T1000 (cell line): ENCODE results near the gene CLN6.
"Not testable (repeated sequence)": the region's sequence is repeated elsewhere in the genome, so short reads cannot be mapped to it uniquely, and the experiment has no call there.

ENCODE experiments used
- DNase-seq: peaks from one replicate; lab custom pipeline; 2025; ENCODE audit warnings: mixed read lengths; lab: John Stamatoyannopoulos, UW

CLN6 gene

DNA sequence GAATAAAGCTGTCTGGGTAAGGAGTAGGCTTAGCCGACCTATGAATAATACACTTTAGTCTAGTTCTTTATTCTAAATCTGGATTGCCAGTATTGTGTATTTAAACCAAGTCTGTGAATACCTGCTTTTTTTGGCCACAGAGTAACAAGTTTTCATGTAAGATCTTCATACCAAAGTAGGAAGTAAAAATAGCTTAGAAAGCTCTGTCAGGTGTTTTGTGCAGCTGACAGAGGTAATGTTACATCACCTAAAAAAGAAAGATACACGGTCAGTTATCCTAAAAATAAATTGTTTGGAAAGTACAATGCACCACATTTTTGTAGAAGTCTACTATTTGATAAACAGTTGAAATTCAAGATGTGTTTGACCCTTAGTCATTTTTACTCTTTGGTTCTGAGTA lies 40.9 kb downstream of the CLN6 start:
- no peak for DNase-seq

DNA sequence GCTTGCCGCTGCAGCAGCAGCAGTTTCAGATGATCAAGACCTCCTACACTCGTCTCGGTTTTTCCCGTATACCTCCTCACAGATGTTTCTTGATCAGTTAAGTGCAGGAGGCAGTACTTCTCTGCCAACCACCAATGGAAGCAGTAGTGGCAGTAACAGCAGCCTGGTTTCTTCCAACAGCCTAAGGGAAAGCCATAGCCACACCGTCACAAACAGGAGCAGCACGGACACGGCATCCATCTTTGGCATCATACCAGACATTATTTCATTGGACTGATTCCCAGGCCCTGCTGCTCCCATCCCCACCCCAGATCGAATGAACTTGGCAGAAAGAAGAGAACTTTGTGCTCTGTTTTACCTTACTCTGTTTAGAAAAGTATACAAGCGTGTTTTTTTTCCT lies 42.0 kb downstream of the CLN6 start:
- no peak for DNase-seq

DNA sequence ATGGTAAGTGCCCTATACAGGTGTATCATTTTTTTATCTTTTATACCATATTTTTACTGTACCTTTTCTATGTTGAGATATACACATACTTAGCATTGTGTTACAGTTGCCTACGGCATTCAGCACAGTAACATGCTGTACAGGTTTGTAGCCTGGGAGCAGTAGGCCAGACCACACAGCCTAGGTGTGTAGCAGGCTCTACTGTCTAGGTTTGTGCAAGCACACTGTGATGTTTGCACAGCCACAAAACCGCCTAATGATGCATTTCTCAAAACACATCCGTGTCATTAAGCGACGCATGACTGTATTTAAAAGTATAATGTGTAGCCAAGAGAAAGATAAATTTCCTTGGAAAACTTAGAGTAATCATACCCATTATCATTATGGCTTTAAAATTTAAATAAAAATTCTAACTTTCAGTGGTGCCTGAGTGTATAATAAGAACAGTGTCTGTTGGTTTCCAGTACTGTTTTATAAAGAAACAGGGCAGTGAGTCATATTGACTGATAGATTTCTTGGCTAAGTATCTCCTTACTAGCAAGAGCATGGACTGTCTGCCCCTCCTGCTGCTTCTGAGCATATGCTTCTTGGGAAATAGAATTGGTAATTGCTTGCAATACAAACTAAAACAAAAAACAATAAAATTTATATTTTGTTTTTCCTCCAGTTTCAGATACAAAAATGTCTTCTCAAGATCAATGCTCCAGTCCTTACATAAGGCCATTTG lies 42.7 kb downstream of the CLN6 start:
- DNase-seq, result no peak

DNA sequence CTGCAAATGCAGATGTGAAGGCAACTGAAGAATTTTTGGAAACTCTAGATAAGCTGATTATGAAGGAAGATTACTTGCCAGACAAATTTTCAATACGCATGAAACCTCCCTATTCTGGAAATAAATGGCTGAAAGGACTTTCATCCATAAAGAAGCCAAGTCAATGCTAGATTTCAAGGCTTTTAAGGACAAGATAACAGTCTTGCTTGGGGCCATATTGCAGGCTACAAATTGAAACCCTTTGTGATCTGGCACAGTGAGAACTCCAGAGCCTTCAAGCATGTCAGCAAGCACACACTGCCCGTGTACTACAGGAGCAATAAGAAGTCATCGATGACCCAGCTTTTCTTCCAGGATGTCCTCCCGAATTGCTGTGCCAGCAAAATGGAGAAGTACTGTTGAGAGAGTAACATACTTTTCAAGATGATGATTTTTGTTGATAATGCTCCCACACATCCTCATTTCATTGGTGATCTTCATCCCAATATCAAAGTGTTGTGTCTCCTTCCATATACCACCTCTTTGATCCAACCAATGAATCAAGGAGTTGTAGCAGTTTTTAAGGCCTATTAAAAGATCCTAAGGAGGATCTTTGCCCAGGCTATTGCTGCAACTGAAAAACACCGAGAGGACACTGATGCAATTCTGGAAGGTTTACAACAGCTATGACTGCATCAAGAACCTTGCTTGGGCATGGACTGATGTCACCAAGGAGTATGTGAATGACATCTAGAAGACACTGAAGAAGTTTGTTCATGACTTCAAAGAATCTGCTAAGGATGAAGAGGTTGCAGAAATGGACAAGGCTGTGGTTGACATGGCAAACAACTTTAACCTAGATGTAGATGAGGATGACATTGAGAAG lies 44.7 kb downstream of the CLN6 start:
- DNase-seq, result no peak

DNA sequence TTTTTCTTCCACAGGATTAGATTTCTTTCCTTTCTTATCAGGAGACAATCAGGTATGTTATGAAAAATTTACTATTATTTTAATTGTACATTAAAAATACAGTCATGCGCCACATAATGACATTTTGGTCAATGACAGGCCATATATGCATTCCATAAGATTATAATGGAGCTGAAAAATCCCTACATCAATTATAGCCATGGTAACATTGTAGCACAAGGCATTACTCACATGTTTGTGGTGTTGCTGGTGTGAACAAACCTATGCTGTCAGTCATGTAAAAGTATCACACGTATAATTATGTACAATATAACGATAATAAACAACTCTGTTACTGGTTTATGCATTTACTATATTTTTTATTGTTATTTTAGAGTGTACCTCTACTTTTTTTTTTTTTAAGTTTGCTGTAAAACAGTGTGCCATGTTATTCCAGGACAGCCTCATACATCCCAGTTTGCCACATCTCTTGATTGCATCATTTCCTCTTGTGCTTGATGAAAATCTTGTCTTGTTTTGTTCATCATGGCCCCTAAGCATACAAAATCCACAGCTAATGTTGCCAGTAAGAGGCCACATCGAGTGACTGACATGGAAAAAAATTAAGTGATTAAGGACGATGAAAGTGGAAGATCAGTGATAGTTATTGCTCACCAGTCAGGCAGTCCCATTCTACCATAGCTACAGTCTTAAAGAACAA lies 45.8 kb downstream of the CLN6 start:
- DNase-seq, result no peak

DNA sequence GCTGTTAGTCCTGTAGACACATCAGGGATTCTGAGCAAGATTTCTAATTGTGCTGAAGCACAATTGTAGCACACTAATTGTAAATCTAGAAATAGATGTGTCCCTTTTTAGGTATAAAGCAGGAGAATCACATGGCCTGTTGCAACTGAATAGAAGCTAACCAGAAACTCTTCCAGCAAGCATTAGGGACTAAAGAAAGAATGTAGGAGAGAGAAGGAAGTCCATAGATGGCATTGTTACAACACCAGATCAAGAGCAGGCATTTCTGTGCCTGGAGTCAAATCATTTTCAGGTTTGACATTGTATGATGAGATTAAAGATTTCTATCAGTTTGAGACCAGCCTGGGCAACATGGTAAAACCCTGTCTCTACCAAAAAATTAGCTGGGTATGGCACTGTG lies 51.8 kb downstream of the CLN6 start:
- no peak for DNase-seq

DNA sequence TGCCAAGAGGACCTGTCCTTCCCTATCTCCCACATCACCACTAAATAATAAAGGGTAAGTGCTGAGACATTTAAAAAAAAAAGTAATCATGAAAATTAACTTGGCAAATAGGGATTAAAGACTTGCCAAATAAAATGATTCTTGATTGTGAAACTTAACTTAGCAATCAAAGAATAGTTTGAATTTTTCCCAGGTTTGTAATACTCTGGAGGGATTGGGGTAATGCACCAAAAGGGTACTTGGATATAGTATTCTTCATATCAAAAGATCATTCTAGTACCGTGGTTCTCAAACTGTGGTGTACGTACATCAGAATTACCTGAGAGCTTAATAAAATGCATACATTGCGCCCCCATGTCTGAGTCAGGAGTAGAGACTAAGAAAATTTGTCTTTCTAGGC lies 52.9 kb downstream of the CLN6 start:
- no peak for DNase-seq

DNA sequence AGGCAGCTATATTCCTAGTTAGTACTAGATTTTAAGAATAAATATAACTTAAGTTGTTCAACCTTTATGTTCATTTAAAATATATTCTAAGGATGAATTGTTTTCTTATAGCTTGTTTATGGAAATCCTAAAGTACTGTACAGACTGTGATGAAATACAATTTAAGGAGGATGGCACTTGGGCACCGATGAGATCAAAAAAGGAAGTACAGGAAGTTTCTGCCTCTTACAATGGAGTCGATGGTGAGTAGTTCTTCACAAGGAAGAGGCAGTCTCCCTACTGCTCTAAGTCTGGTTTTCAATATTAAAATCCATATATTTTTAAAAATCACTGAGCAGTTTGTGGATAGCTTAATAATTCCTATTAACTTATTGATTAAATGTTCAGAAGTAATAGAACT lies 54.0 kb downstream of the CLN6 start:
- DNase-seq, result no peak

DNA sequence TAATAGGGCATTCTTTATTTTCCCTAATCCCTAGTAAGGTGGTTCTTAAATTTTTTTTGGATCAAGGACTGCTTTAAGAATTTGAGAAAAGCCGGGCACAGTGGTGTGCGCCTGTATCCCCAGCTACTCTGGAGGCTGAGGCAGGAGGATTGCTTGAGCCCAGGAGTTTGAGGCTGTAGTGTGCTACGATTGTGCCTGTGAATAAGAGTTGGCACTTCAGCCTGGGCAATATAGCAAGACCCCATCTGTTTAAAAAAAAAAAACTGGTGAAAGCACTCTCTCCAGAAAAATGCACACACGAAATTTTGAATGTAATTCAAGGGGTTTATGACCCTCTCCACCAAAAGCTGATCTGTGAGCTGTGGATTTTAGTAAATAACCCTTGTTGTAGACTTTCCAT lies 56.4 kb downstream of the CLN6 start:
- no peak for DNase-seq

DNA sequence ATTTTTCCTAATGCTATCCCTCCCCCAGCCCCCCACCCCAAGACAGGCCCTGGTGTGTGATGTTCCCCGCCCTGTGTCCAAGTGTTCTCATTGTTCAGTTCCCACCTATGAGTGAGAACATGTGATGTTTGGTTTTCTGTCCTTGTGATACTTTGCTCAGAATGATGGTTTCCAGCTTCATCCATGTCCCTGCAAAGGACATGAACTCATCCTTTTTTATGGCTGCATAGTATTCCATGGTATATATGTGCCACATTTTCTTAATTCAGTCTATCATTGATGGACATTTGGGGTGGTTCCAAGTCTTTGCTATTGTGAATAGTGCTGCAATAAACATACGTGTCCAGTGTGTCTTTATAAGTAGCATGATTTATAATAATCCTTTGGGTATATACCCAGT lies 57.5 kb downstream of the CLN6 start:
- DNase-seq, result not testable (repeated sequence)

DNA sequence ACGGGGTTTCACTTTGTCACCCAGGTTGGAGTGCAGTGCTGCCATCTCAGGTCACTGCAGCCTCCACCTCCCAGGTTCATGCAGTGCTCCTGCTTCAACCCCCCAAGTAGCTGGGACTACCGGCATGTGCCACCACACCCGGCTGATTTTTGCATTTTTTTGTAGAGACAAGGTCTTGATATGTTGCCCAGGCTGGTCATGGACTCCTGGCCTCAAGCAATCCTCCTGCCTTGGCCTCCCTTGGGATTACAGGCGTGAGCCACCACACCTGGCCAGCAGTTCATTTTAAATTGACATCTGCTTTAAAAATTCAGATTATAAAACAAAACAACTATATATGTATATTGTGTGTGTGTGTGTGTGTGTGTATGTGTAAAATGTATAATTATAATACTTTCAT lies 62.7 kb downstream of the CLN6 start:
- DNase-seq, result no peak

DNA sequence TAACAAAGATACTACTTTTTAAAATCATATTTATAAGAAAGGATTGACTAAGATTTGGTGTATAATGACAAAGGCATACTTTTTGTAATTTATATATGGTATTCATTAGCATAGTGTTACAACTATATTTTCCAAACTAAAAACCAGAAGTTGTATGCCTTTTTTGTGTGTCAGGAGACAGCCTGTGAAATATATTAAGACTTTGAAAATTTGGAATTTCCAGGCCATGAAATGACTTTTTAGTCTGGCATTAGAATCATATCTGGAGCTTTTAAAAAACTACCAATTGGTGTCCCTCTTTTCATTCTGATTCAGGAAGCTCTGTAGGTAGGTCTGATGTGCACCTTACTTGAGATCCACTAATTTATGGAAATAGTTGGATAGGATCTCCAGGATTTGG lies 66.3 kb downstream of the CLN6 start:
- DNase-seq, result no peak

DNA sequence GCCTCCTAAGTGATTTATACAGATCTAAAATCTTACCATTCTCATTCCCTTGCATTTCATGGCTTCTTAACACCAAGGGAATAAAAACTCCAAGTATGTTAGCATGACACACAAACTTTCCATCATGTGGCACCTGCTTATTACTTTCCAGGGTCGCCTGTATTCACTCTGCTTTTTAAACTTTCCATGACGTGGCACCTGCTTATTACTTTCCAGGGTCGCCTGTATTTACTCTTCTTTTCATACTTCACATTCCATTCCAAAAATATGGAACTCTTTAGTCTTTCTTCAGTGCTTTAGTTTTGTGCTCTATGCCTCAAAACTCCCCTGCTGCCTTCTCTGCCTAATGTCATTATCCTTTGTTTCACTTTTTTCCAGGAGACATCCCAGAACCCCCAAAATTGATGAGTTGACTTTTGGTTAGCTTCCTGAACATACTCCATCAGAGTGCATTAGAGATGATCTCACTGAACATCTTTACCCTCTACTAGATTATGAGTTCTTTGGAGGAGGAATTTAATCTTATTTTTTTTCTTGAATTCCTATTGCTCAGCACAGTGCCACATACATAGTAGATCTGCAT lies 71.4 kb downstream of the CLN6 start:
- DNase-seq, result no peak

DNA sequence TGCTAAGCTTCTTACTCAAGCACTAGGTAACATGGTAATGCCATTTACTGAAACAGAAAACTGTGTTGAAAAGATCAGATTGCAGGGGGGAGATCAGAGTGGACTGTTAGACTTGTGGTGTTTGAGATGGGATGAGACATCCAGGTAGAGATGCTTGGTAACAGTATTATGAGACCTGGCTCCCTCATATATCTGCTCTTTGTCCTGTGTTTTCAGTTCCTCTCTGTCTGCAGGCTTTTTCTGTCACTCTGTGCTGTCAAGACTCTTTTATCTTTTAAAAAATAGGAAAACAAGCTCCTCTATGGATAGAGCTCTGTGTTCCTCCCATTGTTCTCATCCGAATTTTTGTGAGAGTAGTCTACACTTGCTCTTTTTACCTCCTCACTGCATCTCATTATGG lies 72.5 kb downstream of the CLN6 start:
- no peak for DNase-seq
